SK-N-MC (cell line): ENCODE results near the gene ERI3.

Source experiments
- EZH2 ChIP-seq: fragments of 200-600 bp; sonication (generic); IDR thresholded peaks from one replicate; pipeline ENCODE4 v1.6.1; 2017; ENCODE audit warnings: antibody characterized with exemption
- FOXP2 ChIP-seq: optimal IDR thresholded peaks from 2 replicates; pipeline ENCODE3; 2011; ENCODE audit warnings: mild to moderate bottlenecking, moderate library complexity; ENCODE audit not compliant: insufficient read depth; ENCODE audit errors: extremely low read length, control extremely low read depth
- POLR2AphosphoS5 ChIP-seq: IDR thresholded peaks from 2 replicates; pipeline ENCODE4 v1.6.1; 2012; ENCODE audit warnings: mild to moderate bottlenecking, low read depth, low read length, borderline replicate concordance

DNA sequence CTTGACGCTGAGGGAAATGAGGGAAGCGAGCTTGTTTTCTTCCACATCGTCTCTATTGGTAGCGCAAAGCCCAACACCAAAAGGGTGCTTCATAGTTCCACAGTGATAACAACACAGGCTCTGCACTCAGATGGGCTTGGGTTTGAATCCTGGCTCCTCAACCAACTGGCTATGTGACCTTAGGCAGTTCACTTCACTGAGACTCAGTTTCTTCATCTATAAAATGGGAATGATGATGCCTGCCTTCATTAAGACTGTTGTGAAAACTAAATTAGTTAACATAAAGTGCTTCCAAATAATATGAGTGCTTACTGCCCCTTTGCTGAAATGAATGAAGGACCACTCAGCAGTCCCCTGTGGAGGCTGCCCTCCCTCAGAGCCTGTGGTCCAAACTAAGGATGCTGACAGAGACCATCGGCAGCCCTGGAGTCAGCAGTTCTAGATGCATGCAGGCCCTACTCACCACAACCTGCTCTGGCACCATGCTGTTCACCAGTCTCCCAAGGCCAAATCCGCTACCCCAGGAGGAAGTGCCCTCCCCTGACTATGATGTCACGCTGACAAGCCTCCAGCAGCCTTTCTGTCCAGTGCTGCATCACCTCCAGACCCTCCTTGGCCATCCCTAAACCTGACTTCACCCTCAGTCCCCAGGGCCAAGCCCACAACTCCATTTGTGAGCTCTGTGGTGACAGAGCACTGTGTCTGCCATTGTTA lies 111.1 kb downstream of the ERI3 start:
- TF ChIP-seq POLR2AphosphoS5 (no peak), EZH2 (no peak), FOXP2 (no peak)
